GM12875 (cell line): Measurements from ENCODE around the gene FBXO44.
A peak's percentile ranks its signal among the peaks of the same experiment; 100 is the strongest.

ENCODE experiments used
- H3K4me3 ChIP-seq: one replicate; pipeline ENCODE4 v1.5.1; 2011; ENCODE audit warnings: low read depth, low read length, control low read depth
- TF ChIP-seq, protein P1 (sequence below): IDR thresholded peaks from 2 replicates; pipeline ENCODE4 v1.5.1; 2011; ENCODE audit warnings: low read depth, mild to moderate bottlenecking, control low read depth, inconsistent platforms, low read length, moderate library complexity, borderline replicate concordance; ENCODE audit not compliant: insufficient read depth

The FBXO44 gene

DNA sequence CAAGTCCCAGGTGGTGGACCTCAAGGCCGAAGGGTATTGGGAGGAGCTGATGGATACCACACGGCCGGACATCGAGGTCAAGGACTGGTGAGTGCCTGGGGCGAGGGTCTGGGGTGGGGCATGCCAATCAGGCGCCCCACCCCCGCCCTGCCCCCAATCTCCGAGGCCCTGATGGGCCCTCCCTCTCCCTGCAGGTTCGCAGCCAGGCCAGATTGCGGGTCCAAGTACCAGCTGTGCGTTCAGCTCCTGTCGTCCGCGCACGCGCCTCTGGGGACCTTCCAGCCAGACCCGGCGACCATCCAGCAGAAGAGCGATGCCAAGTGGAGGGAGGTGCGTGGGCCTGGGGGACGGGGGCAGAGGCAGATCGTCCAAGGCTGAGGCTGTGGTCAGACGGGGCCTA, 3.9 kb downstream of the FBXO44 start:
- no peak overlapping the region for H3K4me3 ChIP-seq
- TF ChIP-seq, protein P1, sequence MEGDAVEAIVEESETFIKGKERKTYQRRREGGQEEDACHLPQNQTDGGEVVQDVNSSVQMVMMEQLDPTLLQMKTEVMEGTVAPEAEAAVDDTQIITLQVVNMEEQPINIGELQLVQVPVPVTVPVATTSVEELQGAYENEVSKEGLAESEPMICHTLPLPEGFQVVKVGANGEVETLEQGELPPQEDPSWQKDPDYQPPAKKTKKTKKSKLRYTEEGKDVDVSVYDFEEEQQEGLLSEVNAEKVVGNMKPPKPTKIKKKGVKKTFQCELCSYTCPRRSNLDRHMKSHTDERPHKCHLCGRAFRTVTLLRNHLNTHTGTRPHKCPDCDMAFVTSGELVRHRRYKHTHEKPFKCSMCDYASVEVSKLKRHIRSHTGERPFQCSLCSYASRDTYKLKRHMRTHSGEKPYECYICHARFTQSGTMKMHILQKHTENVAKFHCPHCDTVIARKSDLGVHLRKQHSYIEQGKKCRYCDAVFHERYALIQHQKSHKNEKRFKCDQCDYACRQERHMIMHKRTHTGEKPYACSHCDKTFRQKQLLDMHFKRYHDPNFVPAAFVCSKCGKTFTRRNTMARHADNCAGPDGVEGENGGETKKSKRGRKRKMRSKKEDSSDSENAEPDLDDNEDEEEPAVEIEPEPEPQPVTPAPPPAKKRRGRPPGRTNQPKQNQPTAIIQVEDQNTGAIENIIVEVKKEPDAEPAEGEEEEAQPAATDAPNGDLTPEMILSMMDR: no peak

DNA sequence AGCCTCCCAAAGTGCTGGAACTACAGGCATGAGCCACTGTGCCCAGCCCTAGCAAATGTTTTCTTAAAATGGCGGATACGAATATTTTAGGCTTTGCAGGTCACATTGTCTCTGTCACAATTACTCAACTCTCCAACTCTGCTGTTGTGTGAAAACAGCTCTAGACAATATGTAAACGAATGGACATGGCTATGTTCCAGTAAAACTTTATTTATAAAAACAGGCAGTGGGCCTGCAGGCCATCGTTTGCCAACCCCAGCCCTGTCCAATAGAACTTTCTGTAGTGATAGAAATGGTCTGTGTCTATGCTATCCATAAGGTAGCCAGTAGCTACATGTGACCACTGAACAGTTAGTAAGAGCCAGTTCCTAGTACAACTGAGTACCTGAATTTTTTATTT, 5.1 kb downstream of the FBXO44 start:
- TF ChIP-seq, protein P1: no peak
- no peak overlapping the region for H3K4me3 ChIP-seq

DNA sequence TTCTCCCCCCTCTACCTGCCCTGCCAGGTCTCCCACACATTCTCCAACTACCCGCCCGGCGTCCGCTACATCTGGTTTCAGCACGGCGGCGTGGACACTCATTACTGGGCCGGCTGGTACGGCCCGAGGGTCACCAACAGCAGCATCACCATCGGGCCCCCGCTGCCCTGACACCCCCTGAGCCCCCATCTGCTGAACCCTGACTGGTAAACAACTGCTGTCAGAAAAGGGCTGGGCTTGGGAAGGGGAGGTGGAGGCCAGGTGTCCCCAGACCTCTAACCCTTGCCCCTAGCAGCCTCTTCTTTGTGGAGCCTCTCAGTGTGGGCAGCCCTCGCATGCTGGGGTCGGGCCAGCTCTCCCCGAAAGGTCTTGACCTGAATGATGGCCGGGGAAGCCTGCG, 6.4 kb downstream of the FBXO44 start:
- TF ChIP-seq, protein P1: no peak
- no peak overlapping the region for H3K4me3 ChIP-seq

GRCh38 chr1:11664336-11665065, 9.8 kb downstream of the FBXO44 start:
- TF ChIP-seq, protein P1: no peak
- peak overlapping the region; percentile 64 for H3K4me3 ChIP-seq

DNA sequence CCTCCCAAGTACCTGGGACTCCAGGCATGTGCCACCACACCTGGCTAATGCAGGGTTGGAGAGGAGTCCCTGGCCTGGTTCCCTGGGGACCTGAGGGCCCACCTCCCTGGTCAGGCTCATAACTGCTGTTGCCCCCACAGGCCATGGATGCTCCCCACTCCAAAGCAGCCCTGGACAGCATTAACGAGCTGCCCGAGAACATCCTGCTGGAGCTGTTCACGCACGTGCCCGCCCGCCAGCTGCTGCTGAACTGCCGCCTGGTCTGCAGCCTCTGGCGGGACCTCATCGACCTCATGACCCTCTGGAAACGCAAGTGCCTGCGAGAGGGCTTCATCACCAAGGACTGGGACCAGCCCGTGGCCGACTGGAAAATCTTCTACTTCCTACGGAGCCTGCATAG, 13.8 kb downstream of the FBXO44 start:
- TF ChIP-seq, protein P1: no peak

GRCh38 chr1:11670747-11671146, 16.1 kb downstream of the FBXO44 start:
- H3K4me3 ChIP-seq: no peak overlapping the region
- TF ChIP-seq, protein P1: no peak

More for the DNA sequence above, 13.8 kb downstream of the FBXO44 start:
- H3K4me3 ChIP-seq: no peak overlapping the region

GRCh38 chr1:11671205-11671543, 16.5 kb downstream of the FBXO44 start:
- H3K4me3 ChIP-seq: no peak overlapping the region
- TF ChIP-seq, protein P1: no peak
